ENCODE data around the gene MAP4K4.
"Not testable (repeated sequence)": the region's sequence is repeated elsewhere in the genome, so short reads cannot be mapped to it uniquely, and the experiment has no call there.

Gene MAP4K4

DNA sequence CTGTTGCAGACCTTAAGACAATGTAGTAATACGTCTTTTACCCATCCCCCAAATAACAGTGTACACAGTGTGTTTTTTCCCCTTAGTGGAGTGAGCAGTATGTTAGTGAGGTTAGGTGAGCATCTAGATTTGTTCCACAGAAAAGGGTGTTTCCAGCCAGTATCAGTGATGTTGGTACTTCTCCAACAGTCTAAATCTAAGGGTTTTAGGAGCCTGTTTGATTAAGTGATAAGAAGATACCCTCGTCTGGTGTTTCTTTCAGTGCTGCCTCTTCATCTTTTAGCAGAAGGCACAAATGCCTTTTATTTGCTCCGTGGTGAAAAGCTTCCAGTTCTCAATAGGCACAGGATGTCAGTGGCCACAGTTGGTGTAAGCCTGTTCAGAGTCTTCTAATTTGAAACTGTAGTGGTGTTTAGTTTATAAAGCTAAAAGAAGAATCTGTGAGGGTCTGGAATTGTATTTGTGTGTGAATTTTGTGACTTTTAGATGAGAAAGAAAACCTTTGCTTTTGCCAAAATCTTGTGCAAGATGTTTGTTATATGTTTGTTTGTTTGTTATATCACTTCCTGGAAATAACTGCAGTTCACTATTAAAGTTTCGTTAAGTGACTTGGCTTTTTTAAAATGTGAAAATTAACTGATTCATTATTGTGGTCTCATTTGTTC lies 71.2 kb downstream of the MAP4K4 start:
- Histone ChIP-seq H3K18ac (ENCODE audit: low read length) (no peak overlapping the region), H2BK15ac (replicated peaks; ENCODE audit: low read depth) (no peak overlapping the region), H3K27ac (ENCODE audit: low read depth, low read length) (no peak overlapping the region), H3K27me3 (ENCODE audit: insufficient read depth, low read length, poor library complexity) (no peaks in the 10 kb centered on the region), H3K4ac (ENCODE audit: low read depth, low read length) (no peak overlapping the region), H3K23ac (ENCODE audit: low read length) (no peak overlapping the region), H3K4me3 (ENCODE audit: low read length) (no peak overlapping the region), H2BK120ac (ENCODE audit: low read depth, low read length) (no peak overlapping the region), H3K56ac (ENCODE audit: low read length) (peak overlapping the region; percentile 25), H3K36me3 (ENCODE audit: control insufficient read depth, insufficient read depth, low read length) (no peaks in the 10 kb centered on the region), H4K8ac (ENCODE audit: low read depth, low read length) (no peak overlapping the region), H3K9ac (ENCODE audit: low read length) (no peak overlapping the region), H3K79me2 (ENCODE audit: control insufficient read depth, insufficient read depth, low read length) (peaks cover 65% of the 10 kb centered on the region), H2BK5ac (ENCODE audit: low read length) (no peak overlapping the region), H2AK5ac (ENCODE audit: low read length) (no peak overlapping the region), H4K5ac (ENCODE audit: low read length) (no peak overlapping the region), H3K79me1 (ENCODE audit: low read length) (peaks cover 17% of the 10 kb centered on the region), H3K4me1 (ENCODE audit: control insufficient read depth, low read depth, low read length) (peaks cover 24% of the 10 kb centered on the region), H3K4me2 (ENCODE audit: low read length) (no peak overlapping the region)
- DNase-seq, result no peak
- WGBS (ENCODE audit: extremely low coverage, insufficient coverage, low lambda C conversion rate), result no CpG with 5 or more reads among the region's 4 CpGs

DNA sequence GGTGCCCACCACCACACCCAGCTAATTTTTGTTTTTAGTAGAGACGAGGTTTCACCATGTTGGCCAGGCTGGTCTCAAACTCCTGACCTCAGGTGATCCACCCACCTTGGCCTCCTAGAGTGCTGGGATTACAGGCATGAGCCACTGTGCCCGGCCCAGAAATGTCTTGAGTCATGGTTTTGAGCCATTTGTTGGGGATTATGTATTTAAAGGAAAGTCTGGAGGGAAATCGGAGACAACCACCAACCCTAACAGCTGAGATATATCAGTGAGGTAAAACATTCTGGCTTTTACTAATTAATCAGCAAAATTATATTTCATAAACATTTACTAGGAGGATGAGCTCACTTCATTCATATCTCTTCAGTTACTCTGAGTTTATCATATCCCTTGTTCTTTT lies 72.2 kb downstream of the MAP4K4 start:
- H3K36me3 ChIP-seq (ENCODE audit: control insufficient read depth, insufficient read depth, low read length); H2BK5ac ChIP-seq (ENCODE audit: low read length); H2BK120ac ChIP-seq (ENCODE audit: low read depth, low read length); H4K8ac ChIP-seq (ENCODE audit: low read depth, low read length); DNase-seq; H3K56ac ChIP-seq (ENCODE audit: low read length); H3K23ac ChIP-seq (ENCODE audit: low read length); H3K4me2 ChIP-seq (ENCODE audit: low read length); H2AK5ac ChIP-seq (ENCODE audit: low read length); H3K18ac ChIP-seq (ENCODE audit: low read length); H3K4ac ChIP-seq (ENCODE audit: low read depth, low read length); H3K27me3 ChIP-seq (ENCODE audit: insufficient read depth, low read length, poor library complexity); H3K27ac ChIP-seq (ENCODE audit: low read depth, low read length); H4K5ac ChIP-seq (ENCODE audit: low read length); H3K9ac ChIP-seq (ENCODE audit: low read length); H3K4me3 ChIP-seq (ENCODE audit: low read length); H2BK15ac ChIP-seq (replicated peaks; ENCODE audit: low read depth): not testable (repeated sequence)
- no CpG with 5 or more reads among the region's 3 CpGs for WGBS (ENCODE audit: extremely low coverage, insufficient coverage, low lambda C conversion rate)
- H3K4me1 ChIP-seq (ENCODE audit: control insufficient read depth, low read depth, low read length), result peaks cover 24% of the 10 kb centered on the region
- peaks cover 70% of the 10 kb centered on the region for H3K79me2 ChIP-seq (ENCODE audit: control insufficient read depth, insufficient read depth, low read length)
- peaks cover 17% of the 10 kb centered on the region for H3K79me1 ChIP-seq (ENCODE audit: low read length)

DNA sequence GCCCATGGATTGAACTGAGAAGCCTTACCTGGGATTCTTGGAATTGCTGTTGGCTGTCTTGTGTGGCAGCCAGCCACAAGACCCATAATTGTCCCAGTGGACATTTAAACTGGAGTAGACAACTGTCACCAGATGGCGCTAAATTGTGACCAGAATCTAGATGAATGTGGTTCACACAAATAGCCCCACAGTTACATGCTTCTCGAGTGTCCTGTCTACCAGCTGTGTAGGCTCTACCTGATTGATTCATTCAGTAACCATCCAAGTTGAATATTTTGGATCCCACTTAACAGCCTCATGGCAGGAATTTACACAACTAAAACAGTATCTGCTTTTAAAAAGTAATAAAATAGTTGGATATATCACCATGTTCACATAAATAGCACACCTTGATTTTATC lies 73.2 kb downstream of the MAP4K4 start:
- Histone ChIP-seq H3K36me3 (ENCODE audit: control insufficient read depth, insufficient read depth, low read length) (no peaks in the 10 kb centered on the region), H4K5ac (ENCODE audit: low read length) (no peak overlapping the region), H3K4me1 (ENCODE audit: control insufficient read depth, low read depth, low read length) (peaks cover 24% of the 10 kb centered on the region), H3K4me2 (ENCODE audit: low read length) (no peak overlapping the region), H2BK15ac (replicated peaks; ENCODE audit: low read depth) (no peak overlapping the region), H3K27me3 (ENCODE audit: insufficient read depth, low read length, poor library complexity) (no peaks in the 10 kb centered on the region), H3K4ac (ENCODE audit: low read depth, low read length) (no peak overlapping the region), H3K79me1 (ENCODE audit: low read length) (peaks cover 19% of the 10 kb centered on the region), H3K9ac (ENCODE audit: low read length) (no peak overlapping the region), H4K8ac (ENCODE audit: low read depth, low read length) (no peak overlapping the region), H2BK5ac (ENCODE audit: low read length) (no peak overlapping the region), H2BK120ac (ENCODE audit: low read depth, low read length) (no peak overlapping the region), H3K18ac (ENCODE audit: low read length) (no peak overlapping the region), H3K27ac (ENCODE audit: low read depth, low read length) (no peak overlapping the region), H3K79me2 (ENCODE audit: control insufficient read depth, insufficient read depth, low read length) (peaks cover 75% of the 10 kb centered on the region), H3K4me3 (ENCODE audit: low read length) (no peak overlapping the region), H3K56ac (ENCODE audit: low read length) (no peak overlapping the region), H3K23ac (ENCODE audit: low read length) (no peak overlapping the region), H2AK5ac (ENCODE audit: low read length) (no peak overlapping the region)
- DNase-seq, result peak; percentile 57
- no CpG with 5 or more reads among the region's 2 CpGs for WGBS (ENCODE audit: extremely low coverage, insufficient coverage, low lambda C conversion rate)

DNA sequence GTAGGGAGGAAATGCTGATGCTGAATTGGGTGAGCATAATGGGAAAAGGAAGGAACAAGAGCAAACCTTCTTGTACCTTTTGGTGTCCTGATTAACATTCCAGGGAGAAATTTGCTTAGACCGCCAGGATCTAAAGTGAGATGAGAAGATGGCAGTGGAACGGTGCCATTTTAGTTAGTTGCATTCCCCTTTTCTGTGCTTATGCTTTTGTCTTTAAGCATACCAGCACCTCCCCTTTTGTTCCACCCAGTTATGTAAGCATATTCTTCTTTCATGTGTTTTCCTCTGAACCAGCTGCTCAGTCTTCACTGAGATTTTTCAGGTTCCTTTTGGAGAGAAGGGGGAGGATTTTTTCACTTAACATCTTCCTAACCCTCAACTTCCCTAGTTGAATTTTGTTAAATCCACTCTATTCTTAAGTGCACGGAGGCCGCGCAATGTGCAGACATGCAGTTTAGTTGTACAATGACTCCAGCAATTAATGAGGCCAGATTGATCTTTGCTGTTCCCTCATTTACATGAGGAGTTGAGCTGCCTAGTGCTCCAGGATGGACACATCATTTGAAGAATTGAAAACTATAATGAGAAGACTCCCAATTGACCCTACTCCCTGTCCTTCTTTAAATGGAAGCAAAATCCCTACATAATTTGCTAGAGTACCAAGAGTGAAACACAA lies 73.9 kb downstream of the MAP4K4 start:
- Histone ChIP-seq H3K79me2 (ENCODE audit: control insufficient read depth, insufficient read depth, low read length) (peaks cover 78% of the 10 kb centered on the region), H3K36me3 (ENCODE audit: control insufficient read depth, insufficient read depth, low read length) (no peaks in the 10 kb centered on the region), H3K23ac (ENCODE audit: low read length) (no peak overlapping the region), H3K79me1 (ENCODE audit: low read length) (peaks cover 19% of the 10 kb centered on the region), H2BK15ac (replicated peaks; ENCODE audit: low read depth) (no peak overlapping the region), H2AK5ac (ENCODE audit: low read length) (no peak overlapping the region), H3K56ac (ENCODE audit: low read length) (no peak overlapping the region), H3K4ac (ENCODE audit: low read depth, low read length) (no peak overlapping the region), H2BK120ac (ENCODE audit: low read depth, low read length) (no peak overlapping the region), H3K27me3 (ENCODE audit: insufficient read depth, low read length, poor library complexity) (no peaks in the 10 kb centered on the region), H3K4me3 (ENCODE audit: low read length) (no peak overlapping the region), H3K4me1 (ENCODE audit: control insufficient read depth, low read depth, low read length) (peaks cover 22% of the 10 kb centered on the region), H3K4me2 (ENCODE audit: low read length) (no peak overlapping the region), H3K27ac (ENCODE audit: low read depth, low read length) (no peak overlapping the region), H3K18ac (ENCODE audit: low read length) (no peak overlapping the region), H4K5ac (ENCODE audit: low read length) (no peak overlapping the region), H4K8ac (ENCODE audit: low read depth, low read length) (no peak overlapping the region), H3K9ac (ENCODE audit: low read length) (no peak overlapping the region), H2BK5ac (ENCODE audit: low read length) (no peak overlapping the region)
- DNase-seq, result no peak
- no CpG with 5 or more reads among the region's 5 CpGs for WGBS (ENCODE audit: extremely low coverage, insufficient coverage, low lambda C conversion rate)

DNA sequence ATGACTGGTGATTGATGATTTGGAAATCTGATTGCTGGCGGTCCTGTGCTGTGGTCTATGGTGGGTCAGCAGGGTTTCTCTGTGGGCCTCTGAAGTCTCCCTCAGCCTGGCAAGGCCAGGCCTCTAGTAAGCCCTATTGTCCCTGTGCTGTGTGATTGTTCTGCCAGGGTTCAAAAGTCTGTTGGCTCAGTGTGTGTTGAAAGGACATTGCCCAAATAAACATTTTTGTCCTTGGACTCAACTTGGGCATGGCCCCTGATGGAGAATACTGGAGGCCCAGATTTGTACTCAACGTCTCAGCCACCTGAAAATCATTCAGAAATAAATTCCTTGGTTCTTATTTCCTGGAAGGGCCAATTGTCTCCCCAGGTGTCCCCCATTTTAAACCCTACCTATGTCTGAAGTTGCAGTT lies 74.4 kb downstream of the MAP4K4 start:
- Histone ChIP-seq H3K56ac (ENCODE audit: low read length) (no peak overlapping the region), H4K5ac (ENCODE audit: low read length) (no peak overlapping the region), H3K4me3 (ENCODE audit: low read length) (no peak overlapping the region), H3K27me3 (ENCODE audit: insufficient read depth, low read length, poor library complexity) (no peaks in the 10 kb centered on the region), H2AK5ac (ENCODE audit: low read length) (no peak overlapping the region), H3K27ac (ENCODE audit: low read depth, low read length) (no peak overlapping the region), H3K36me3 (ENCODE audit: control insufficient read depth, insufficient read depth, low read length) (no peaks in the 10 kb centered on the region), H4K8ac (ENCODE audit: low read depth, low read length) (no peak overlapping the region), H3K79me2 (ENCODE audit: control insufficient read depth, insufficient read depth, low read length) (peaks cover 82% of the 10 kb centered on the region), H3K79me1 (ENCODE audit: low read length) (peaks cover 20% of the 10 kb centered on the region), H3K23ac (ENCODE audit: low read length) (no peak overlapping the region), H2BK15ac (replicated peaks; ENCODE audit: low read depth) (no peak overlapping the region), H2BK120ac (ENCODE audit: low read depth, low read length) (no peak overlapping the region), H3K4me1 (ENCODE audit: control insufficient read depth, low read depth, low read length) (peaks cover 19% of the 10 kb centered on the region), H2BK5ac (ENCODE audit: low read length) (no peak overlapping the region), H3K4ac (ENCODE audit: low read depth, low read length) (no peak overlapping the region), H3K18ac (ENCODE audit: low read length) (no peak overlapping the region), H3K4me2 (ENCODE audit: low read length) (no peak overlapping the region), H3K9ac (ENCODE audit: low read length) (no peak overlapping the region)
- WGBS (ENCODE audit: extremely low coverage, insufficient coverage, low lambda C conversion rate), result no CpG with 5 or more reads among the region's 2 CpGs
- no peak for DNase-seq
